ENCODE results near the gene OR10H4.
"Not testable (repeated sequence)": the region's sequence is repeated elsewhere in the genome, so short reads cannot be mapped to it uniquely, and the experiment has no call there.

Gene OR10H4

GRCh38 chr19:15976836-15977689 lies 28.3 kb downstream of the OR10H4 start:
- no peak overlapping the region for H3K27ac Mint-ChIP-seq
- H3K4me1 Mint-ChIP-seq (ENCODE audit: low read depth): no peaks in the 10 kb centered on the region
- H3K9me3 Mint-ChIP-seq: no peaks in the 10 kb centered on the region
- no peaks in the 10 kb centered on the region for H3K36me3 Mint-ChIP-seq (ENCODE audit: low read depth)
- H3K4me3 Mint-ChIP-seq: no peak overlapping the region
- peaks cover 30% of the 10 kb centered on the region for H3K27me3 Mint-ChIP-seq

GRCh38 chr19:15977690-15978089 lies 28.9 kb downstream of the OR10H4 start:
- no peaks in the 10 kb centered on the region for H3K4me1 Mint-ChIP-seq (ENCODE audit: low read depth)
- H3K9me3 Mint-ChIP-seq: no peaks in the 10 kb centered on the region
- H3K27ac Mint-ChIP-seq: no peak overlapping the region
- H3K27me3 Mint-ChIP-seq: peaks cover 27% of the 10 kb centered on the region
- no peak overlapping the region for H3K4me3 Mint-ChIP-seq
- H3K36me3 Mint-ChIP-seq (ENCODE audit: low read depth): no peaks in the 10 kb centered on the region

- H3K9me3 Mint-ChIP-seq: no peaks in the 10 kb centered on the region
- H3K27ac Mint-ChIP-seq: no peak overlapping the region
- peaks cover 6% of the 10 kb centered on the region for H3K36me3 Mint-ChIP-seq (ENCODE audit: low read depth)
- peaks cover 35% of the 10 kb centered on the region for H3K27me3 Mint-ChIP-seq
- H3K4me3 Mint-ChIP-seq: no peak overlapping the region
- H3K4me1 Mint-ChIP-seq (ENCODE audit: low read depth): no peaks in the 10 kb centered on the region
Observed at GRCh38 chr19:15979293-15979692, 30.5 kb downstream of the OR10H4 start.

GRCh38 chr19:15985831-15986230 lies 37.0 kb downstream of the OR10H4 start:
- not testable (repeated sequence) for H3K9me3 Mint-ChIP-seq; H3K36me3 Mint-ChIP-seq (ENCODE audit: low read depth); H3K27ac Mint-ChIP-seq; H3K4me3 Mint-ChIP-seq; H3K4me1 Mint-ChIP-seq (ENCODE audit: low read depth)
- H3K27me3 Mint-ChIP-seq: peaks cover 39% of the 10 kb centered on the region

GRCh38 chr19:15986701-15987100 lies 37.9 kb downstream of the OR10H4 start:
- Mint-ChIP-seq H3K9me3 (peaks cover 9% of the 10 kb centered on the region), H3K27ac (no peak overlapping the region), H3K4me3 (no peak overlapping the region), H3K36me3 (ENCODE audit: low read depth) (peaks cover 6% of the 10 kb centered on the region), H3K4me1 (ENCODE audit: low read depth) (peaks cover 10% of the 10 kb centered on the region), H3K27me3 (peaks cover 48% of the 10 kb centered on the region)

- H3K4me3 Mint-ChIP-seq: no peak overlapping the region
- peaks cover 12% of the 10 kb centered on the region for H3K9me3 Mint-ChIP-seq
- no peak overlapping the region for H3K27ac Mint-ChIP-seq
- H3K27me3 Mint-ChIP-seq: peaks cover 35% of the 10 kb centered on the region
- H3K4me1 Mint-ChIP-seq (ENCODE audit: low read depth): peaks cover 10% of the 10 kb centered on the region
- no peaks in the 10 kb centered on the region for H3K36me3 Mint-ChIP-seq (ENCODE audit: low read depth)
Observed at GRCh38 chr19:15989889-15990288, 41.1 kb downstream of the OR10H4 start.

GRCh38 chr19:15991602-15992001 lies 42.8 kb downstream of the OR10H4 start:
- H3K4me1 Mint-ChIP-seq (ENCODE audit: low read depth): peaks cover 5% of the 10 kb centered on the region
- no peak overlapping the region for H3K4me3 Mint-ChIP-seq
- H3K36me3 Mint-ChIP-seq (ENCODE audit: low read depth): no peaks in the 10 kb centered on the region
- H3K27me3 Mint-ChIP-seq: peaks cover 33% of the 10 kb centered on the region
- H3K27ac Mint-ChIP-seq: no peak overlapping the region
- H3K9me3 Mint-ChIP-seq: peaks cover 17% of the 10 kb centered on the region

GRCh38 chr19:15992014-15992413 lies 43.2 kb downstream of the OR10H4 start:
- Mint-ChIP-seq H3K27ac (no peak overlapping the region), H3K4me3 (no peak overlapping the region), H3K36me3 (ENCODE audit: low read depth) (no peaks in the 10 kb centered on the region), H3K27me3 (peaks cover 29% of the 10 kb centered on the region), H3K9me3 (peaks cover 20% of the 10 kb centered on the region), H3K4me1 (ENCODE audit: low read depth) (peaks cover under 1% of the 10 kb centered on the region)

- H3K9me3 Mint-ChIP-seq: peaks cover 18% of the 10 kb centered on the region
- no peak overlapping the region for H3K27ac Mint-ChIP-seq
- H3K36me3 Mint-ChIP-seq (ENCODE audit: low read depth): no peaks in the 10 kb centered on the region
- peaks cover 3% of the 10 kb centered on the region for H3K4me1 Mint-ChIP-seq (ENCODE audit: low read depth)
- H3K4me3 Mint-ChIP-seq: no peak overlapping the region
- H3K27me3 Mint-ChIP-seq: peaks cover 18% of the 10 kb centered on the region
Observed at GRCh38 chr19:15995536-15995935, 46.7 kb downstream of the OR10H4 start.

- H3K4me1 Mint-ChIP-seq (ENCODE audit: low read depth): peaks cover 26% of the 10 kb centered on the region
- H3K27me3 Mint-ChIP-seq: peaks cover 5% of the 10 kb centered on the region
- H3K36me3 Mint-ChIP-seq (ENCODE audit: low read depth): no peaks in the 10 kb centered on the region
- peaks cover 12% of the 10 kb centered on the region for H3K9me3 Mint-ChIP-seq
- no peak overlapping the region for H3K27ac Mint-ChIP-seq
- no peak overlapping the region for H3K4me3 Mint-ChIP-seq
Observed at GRCh38 chr19:15998166-15998565, 49.4 kb downstream of the OR10H4 start.

Data from stimulated activated naive CD8-positive, alpha-beta T cell treated with anti-CD3 and anti-CD28 coated beads, Interleukin-15, Interleukin-2, amounts not matched to agents 100 ng/mL and 50 ng/mL, for 24 hours (primary cell).